IMR-90 (cell line): ENCODE results near the gene PSEN2. TPM values are rescaled to one million over a fixed set of nuclear protein-coding genes. Genes with fewer than 3 reads are reported as not detected.

Experiments used
- ATAC-seq: fragments of 200-7000 bp; cut with Tn5 transposase; 2 replicates; pipeline ENCODE4 v1.9.1; 2020; ENCODE audit warnings: low read depth, mild to moderate bottlenecking, moderate library complexity
- BruUV-seq: library from RNA; stranded (reverse); fragments of 400-500 nt; replicated peaks from 2 replicates; lab custom pipeline; 2021; lab: Mats Ljungman, UMichigan
- CTCF ChIA-PET: fragments of 300-600 bp; formaldehyde crosslinking; extraction: SDS; loops from one replicate; lab custom pipeline; 2021; ENCODE audit warnings: antibody characterized with exemption; lab: Yijun Ruan, JAX
- POLR2A ChIA-PET: fragments of 300-600 bp; sonication (Branson Sonifier 250); formaldehyde crosslinking; loops from one replicate; lab custom pipeline; 2022; ENCODE audit warnings: antibody characterized with exemption; ENCODE audit not compliant: unreplicated experiment; lab: Charles Lee
- DNase-seq: peaks from one replicate; pipeline ENCODE4 v3.0.0; 2013
- H2AFZ ChIP-seq: replicated peaks from 2 replicates; pipeline ENCODE3; 2013; ENCODE audit warnings: low read length, mild to moderate bottlenecking; ENCODE audit not compliant: poor library complexity
- H2AK5ac ChIP-seq: 2 replicates; pipeline ENCODE4 v1.6.1; 2013; ENCODE audit warnings: low read depth, low read length, inconsistent platforms
- H2AK9ac ChIP-seq: replicated peaks from 2 replicates; pipeline ENCODE3; 2013; ENCODE audit warnings: mild to moderate bottlenecking, low read depth, low read length, moderate library complexity; ENCODE audit not compliant: poor library complexity
- H2BK120ac ChIP-seq: 2 replicates; pipeline ENCODE4 v1.6.1; 2013; ENCODE audit warnings: low read depth, low read length, inconsistent platforms
- H2BK15ac ChIP-seq: 3 replicates; pipeline ENCODE4 v1.6.1; 2013; ENCODE audit warnings: low read depth, low read length, inconsistent platforms
- H2BK20ac ChIP-seq: 2 replicates; pipeline ENCODE4 v1.6.1; 2013; ENCODE audit warnings: low read depth, mild to moderate bottlenecking, inconsistent platforms, low read length, moderate library complexity
- H2BK5ac ChIP-seq: 2 replicates; pipeline ENCODE4 v1.6.1; 2013; ENCODE audit warnings: mild to moderate bottlenecking, low read depth, low read length, inconsistent platforms; ENCODE audit not compliant: poor library complexity, severe bottlenecking
- H3K14ac ChIP-seq: replicated peaks from 2 replicates; pipeline ENCODE4 v1.6.1; 2013; ENCODE audit warnings: low read depth, low read length, inconsistent platforms
- H3K18ac ChIP-seq: 2 replicates; pipeline ENCODE4 v1.6.1; 2013; ENCODE audit warnings: low read depth, low read length, control low read depth
- H3K23ac ChIP-seq: 2 replicates; pipeline ENCODE4 v1.6.1; 2013; ENCODE audit warnings: low read depth, low read length, inconsistent platforms
- H3K27ac ChIP-seq: 2 replicates; pipeline ENCODE4 v1.5.1; 2013; ENCODE audit warnings: mild to moderate bottlenecking, control low read depth, low read length; ENCODE audit not compliant: insufficient read depth
- H3K27me3 ChIP-seq: 2 replicates; pipeline ENCODE4 v1.6.1; 2013; ENCODE audit warnings: low read length; ENCODE audit not compliant: control insufficient read depth, insufficient read depth
- H3K36me3 ChIP-seq: 2 replicates; pipeline ENCODE4 v1.6.1; 2013; ENCODE audit warnings: low read length, mixed read lengths; ENCODE audit not compliant: control insufficient read depth, insufficient read depth
- H3K4ac ChIP-seq: 2 replicates; pipeline ENCODE4 v1.6.1; 2013; ENCODE audit warnings: low read depth, low read length, inconsistent platforms
- H3K4me1 ChIP-seq: 2 replicates; pipeline ENCODE4 v1.6.1; 2013; ENCODE audit warnings: low read length, mixed read lengths; ENCODE audit not compliant: control insufficient read depth, insufficient read depth
- H3K4me2 ChIP-seq: 2 replicates; pipeline ENCODE4 v1.6.1; 2013; ENCODE audit warnings: low read depth, mild to moderate bottlenecking, control low read depth, low read length, moderate library complexity
- H3K4me3 ChIP-seq: 2 replicates; pipeline ENCODE4 v1.5.1; 2013; ENCODE audit warnings: low read depth, mild to moderate bottlenecking, control low read depth, low read length, moderate library complexity; ENCODE audit not compliant: insufficient read depth
- H3K56ac ChIP-seq: 2 replicates; pipeline ENCODE4 v1.6.1; 2013; ENCODE audit warnings: low read length, inconsistent platforms; ENCODE audit not compliant: insufficient read depth; ENCODE audit errors: extremely low read depth
- H3K79me1 ChIP-seq, 2 experiments: 2 replicates each; pipeline ENCODE4 v1.6.1; 2013; ENCODE audit warnings: low read length in 2 of 2, inconsistent platforms in 1 of 2, low read depth in 1 of 2
- H3K9ac ChIP-seq: 2 replicates; pipeline ENCODE4 v1.6.1; 2013; ENCODE audit warnings: low read depth, low read length, control low read depth
- H3K9me1 ChIP-seq: 2 replicates; pipeline ENCODE4 v1.6.1; 2013; ENCODE audit warnings: low read length, inconsistent platforms; ENCODE audit not compliant: insufficient read depth
- H3K9me3 ChIP-seq: 2 replicates; pipeline ENCODE4 v1.6.1; 2013; ENCODE audit warnings: low read length; ENCODE audit not compliant: control insufficient read depth, insufficient read depth
- H4K20me1 ChIP-seq: 2 replicates; pipeline ENCODE4 v1.6.1; 2013; ENCODE audit warnings: low read length, inconsistent platforms; ENCODE audit not compliant: insufficient read depth
- H4K5ac ChIP-seq: 2 replicates; pipeline ENCODE4 v1.6.1; 2013; ENCODE audit warnings: mild to moderate bottlenecking, low read depth, low read length, control low read depth
- H4K8ac ChIP-seq, 2 experiments: 2 replicates each; pipeline ENCODE4 v1.6.1; 2013; ENCODE audit warnings: low read depth in 2 of 2, low read length in 2 of 2, control low read depth in 1 of 2, inconsistent platforms in 1 of 2
- H4K91ac ChIP-seq: 2 replicates; pipeline ENCODE4 v1.6.1; 2013; ENCODE audit warnings: low read depth, low read length, inconsistent platforms; ENCODE audit not compliant: insufficient read depth
- BHLHE40 ChIP-seq: fragments of 150-350 bp; IDR thresholded peaks from 2 replicates; pipeline ENCODE4 v1.6.1; 2016; ENCODE audit warnings: mild to moderate bottlenecking, low read depth, low read length
- CEBPB ChIP-seq: IDR thresholded peaks from 2 replicates; pipeline ENCODE4 v1.6.1; 2012; ENCODE audit warnings: low read depth, low read length, improper control_type of control experiment
- CHD1 ChIP-seq: IDR thresholded peaks from 2 replicates; pipeline ENCODE4 v1.6.1; 2012; ENCODE audit warnings: low read depth, low read length, improper control_type of control experiment
- CTCF ChIP-seq: conservative IDR thresholded peaks from 2 replicates; pipeline ENCODE4 v1.5.1; 2012; ENCODE audit warnings: mild to moderate bottlenecking, low read depth, low read length, improper control_type of control experiment
- ELK1 ChIP-seq: fragments of 150-350 bp; IDR thresholded peaks from 2 replicates; pipeline ENCODE4 v1.6.1; 2016; ENCODE audit warnings: low read depth, mild to moderate bottlenecking, low read length, moderate library complexity, borderline replicate concordance
- FOS ChIP-seq: fragments of 150-350 bp; IDR thresholded peaks from 2 replicates; pipeline ENCODE4 v1.6.1; 2016; ENCODE audit warnings: low read depth, low read length
- MAFK ChIP-seq: IDR thresholded peaks from 2 replicates; pipeline ENCODE4 v1.6.1; 2012; ENCODE audit warnings: low read depth, low read length, improper control_type of control experiment
- MAZ ChIP-seq: IDR thresholded peaks from 2 replicates; pipeline ENCODE4 v1.6.1; 2012; ENCODE audit warnings: low read depth, mild to moderate bottlenecking, low read length, improper control_type of control experiment, moderate library complexity, borderline replicate concordance
- MXI1 ChIP-seq: IDR thresholded peaks from 2 replicates; pipeline ENCODE4 v1.6.1; 2012; ENCODE audit warnings: low read depth, mild to moderate bottlenecking, low read length, moderate library complexity, borderline replicate concordance
- NFE2L2 ChIP-seq: fragments of 150-350 bp; IDR thresholded peaks from 2 replicates; pipeline ENCODE4 v1.6.1; 2016; ENCODE audit warnings: low read depth, mild to moderate bottlenecking, low read length
- POLR2A ChIP-seq: IDR thresholded peaks from 2 replicates; pipeline ENCODE4 v1.6.1; 2012; ENCODE audit warnings: mild to moderate bottlenecking, low read depth, low read length
- RAD21 ChIP-seq: IDR thresholded peaks from 2 replicates; pipeline ENCODE4 v1.6.1; 2012; ENCODE audit warnings: low read length, improper control_type of control experiment
- RCOR1 ChIP-seq: IDR thresholded peaks from 2 replicates; pipeline ENCODE4 v1.6.1; 2012; ENCODE audit warnings: mild to moderate bottlenecking, low read length, improper control_type of control experiment; ENCODE audit not compliant: insufficient replicate concordance
- RFX5 ChIP-seq: IDR thresholded peaks from 2 replicates; pipeline ENCODE4 v1.8.0; 2012; ENCODE audit warnings: low read depth, mild to moderate bottlenecking, low read length, moderate library complexity
- SMC3 ChIP-seq: fragments of 150-350 bp; IDR thresholded peaks from 2 replicates; pipeline ENCODE4 v1.6.1; 2016; ENCODE audit warnings: low read depth, mild to moderate bottlenecking, antibody characterized with exemption, low read length, moderate library complexity
- USF2 ChIP-seq: fragments of 150-350 bp; IDR thresholded peaks from 2 replicates; pipeline ENCODE4 v1.6.1; 2017; ENCODE audit warnings: mild to moderate bottlenecking, antibody characterized with exemption, low read length, low read depth
- WGBS, 2 experiments: methylation state at CpG; one replicate each; pipeline versions ENCODE4 v1.1.5 to v1.1.7; 2013; ENCODE audit warnings: missing lambda C conversion rate in 2 of 2; ENCODE audit not compliant: insufficient read length in 1 of 2; ENCODE audit errors: extremely low coverage in 2 of 2; 5-methylcytosine and 5-hydroxymethylcytosine counted together
- dilution Hi-C: fragments of 300-500 bp; cut with HindIII; formaldehyde crosslinking; loops from one replicate; pipeline ENCODE4 v1.14.3; 2018; ENCODE audit warnings: low sequenced_read_pairs; ENCODE audit not compliant: unreplicated experiment
- in situ Hi-C: fragments of 300-500 bp; cut with MboI; formaldehyde crosslinking; loops from 3 replicates; pipeline ENCODE4 v1.14.3; 2019; ENCODE audit warnings: low sequenced_read_pairs, inconsistent platforms, mixed read lengths
- intact Hi-C: fragments of 100-400 bp; cut with micrococcal nuclease; formaldehyde crosslinking; loops from 2 replicates; pipeline ENCODE4 v1.10.0; 2022
- polyA plus RNA-seq, 3 experiments: library from polyadenylated mRNA; depleted of rRNA; stranded (reverse); fragments of >200 nt; gene quantifications; 2 replicates each; pipeline ENCODE4 v1.2.3, GENCODE V29; 2012; ENCODE audit warnings: low replicate concordance in 1 of 3
- total RNA-seq: library from RNA; depleted of rRNA; stranded (reverse); fragments of >200 nt; gene quantifications from 2 replicates; pipeline ENCODE4 v1.2.3, GENCODE V29; 2012

Gene PSEN2
- total and polyA plus RNA-seq, 2 of the 4 experiments (the other 2 are of a cell fraction), result 15.0 to 24.4 TPM

GRCh38 chr1:226825037-226825745 lies 45.2 kb upstream of the PSEN2 start:
- Histone ChIP-seq H3K4me2 (no peak overlapping the region), H3K23ac (no peak overlapping the region), H2AK5ac (no peak overlapping the region), H3K27ac (no peak overlapping the region), H4K91ac (no peak overlapping the region), H3K79me1 (no peaks in the 10 kb centered on the region), H3K27me3 (no peaks in the 10 kb centered on the region), H4K20me1 (no peaks in the 10 kb centered on the region), H3K9me1 (no peaks in the 10 kb centered on the region), H2BK20ac (no peak overlapping the region), H2BK120ac (no peak overlapping the region), H3K14ac (no peak overlapping the region), H3K4ac (no peak overlapping the region), H2BK15ac (no peak overlapping the region), H3K4me1 (peaks cover 7% of the 10 kb centered on the region), H3K18ac (no peak overlapping the region), H4K8ac (no peak overlapping the region), H3K9me3 (no peaks in the 10 kb centered on the region), H2AK9ac (no peak overlapping the region), H2AFZ (no peak overlapping the region), H2BK5ac (no peak overlapping the region), H4K5ac (no peak overlapping the region), H3K4me3 (no peak overlapping the region), H3K56ac (no peak overlapping the region), H3K9ac (no peak overlapping the region), H3K36me3 (no peaks in the 10 kb centered on the region)
- dilution Hi-C loops (no loop called here), in situ Hi-C loops (no loop called here), intact Hi-C loops (no loop called here)
- CTCF ChIA-PET, result interaction anchor here (1.2 kb wide), 1 partner anchor 199 kb away, joined by 4 read pairs; no protein-coding TSS in a partner anchor
- WGBS, 2 experiments, result 88% methylated on average over 8 of the region's 9 CpGs; no CpG with 5 or more reads in 1 of the 2 experiments
- ATAC-seq (no peak), DNase-seq (no peak)
- POLR2A ChIA-PET, result no interaction called here
- TF ChIP-seq CEBPB (no peak), SMC3 (no peak), CTCF (no peak), POLR2A (no peak), NFE2L2 (no peak), ELK1 (no peak), MXI1 (no peak), USF2 (no peak), MAFK (no peak), FOS (no peak), BHLHE40 (no peak), RFX5 (no peak), RAD21 (no peak), RCOR1 (no peak), MAZ (no peak), CHD1 (no peak)
- no TSS peak for BruUV-seq
